Left renal cortex interstitium (tissue), 4 donors: ENCODE measurements around the gene TNIP1. TPM values are rescaled to one million over a fixed set of nuclear protein-coding genes. Genes with fewer than 3 reads are reported as not detected.

Source experiments
- DNase-seq, 4 donors: peaks; one replicate each; pipeline ENCODE4 v3.0.0-alpha.2; 2013; ENCODE audit warnings: low read depth in 4 of 4, low spot score in 2 of 4, missing footprints in 1 of 4
- polyA plus RNA-seq, 4 donors: library from polyadenylated mRNA; unstranded; fragments of 120-200 nt; gene quantifications; one replicate each; pipeline ENCODE4 v1.2.1, GENCODE V29; 2013; ENCODE audit not compliant: insufficient read length in 4 of 4

Gene TNIP1
- polyA plus RNA-seq, 4 donors, result 68.0 to 77.5 (median 72.7) TPM

- no peak for DNase-seq
These were observed 4.7 kb upstream of the TNIP1 start for GRCh38 chr5:151085517-151086041.

DNA sequence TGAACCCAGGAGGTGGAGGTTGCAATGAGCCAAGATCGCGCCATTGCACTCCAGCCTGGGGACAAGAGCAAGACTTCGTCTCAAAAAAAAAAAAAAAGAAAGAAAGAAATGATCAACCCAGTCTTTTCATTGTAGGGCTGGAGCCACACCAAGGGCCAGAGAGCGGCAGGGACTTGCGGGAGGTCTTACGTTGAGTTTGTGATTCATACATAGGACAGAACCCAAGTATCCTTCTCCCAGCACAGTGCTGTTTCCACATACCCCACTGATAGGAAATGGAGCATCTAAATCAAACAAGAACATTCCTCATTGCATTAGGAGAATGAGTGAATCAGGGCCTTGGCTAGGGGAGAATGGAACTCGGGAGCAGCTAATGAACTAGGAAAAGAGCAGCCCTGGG, 3.5 kb upstream of the TNIP1 start:
- DNase-seq, result no peak

- DNase-seq, result no peak
These were observed 2.3 kb upstream of the TNIP1 start for GRCh38 chr5:151083081-151083676.

- no peak for DNase-seq
These were observed 1.6 kb upstream of the TNIP1 start for GRCh38 chr5:151082282-151082902.

GRCh38 chr5:151081431-151082281, 822 bp upstream of the TNIP1 start:
- DNase-seq, result peak in 3 of 4 donors; percentile 73 to 76 (median 75)

- no peak for DNase-seq
These were observed 809 bp downstream of the TNIP1 start for GRCh38 chr5:151079838-151080612.

- DNase-seq, result no peak
These were observed 2.2 kb downstream of the TNIP1 start for GRCh38 chr5:151078490-151079262.

DNA sequence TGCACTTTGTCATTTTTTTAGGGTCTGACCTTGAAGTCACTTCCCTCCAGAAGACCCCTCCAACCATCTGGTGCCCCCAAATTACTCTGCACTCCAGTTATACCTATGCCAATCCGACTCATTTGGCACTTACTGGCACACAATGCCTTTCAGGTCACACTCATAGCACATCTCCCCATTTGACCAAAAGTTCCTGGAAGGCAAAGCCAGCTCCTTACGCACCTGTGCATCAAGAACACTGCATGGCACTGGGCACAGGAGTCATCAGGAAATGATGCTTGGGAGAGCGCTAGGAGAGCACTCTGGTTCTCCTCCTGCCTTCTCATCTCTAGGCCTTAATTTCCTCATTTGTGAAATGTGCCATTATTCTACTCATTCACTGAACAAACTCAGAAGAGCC, 2.9 kb downstream of the TNIP1 start:
- no peak for DNase-seq

GRCh38 chr5:151077419-151077818, 3.4 kb downstream of the TNIP1 start:
- DNase-seq, result no peak

DNA sequence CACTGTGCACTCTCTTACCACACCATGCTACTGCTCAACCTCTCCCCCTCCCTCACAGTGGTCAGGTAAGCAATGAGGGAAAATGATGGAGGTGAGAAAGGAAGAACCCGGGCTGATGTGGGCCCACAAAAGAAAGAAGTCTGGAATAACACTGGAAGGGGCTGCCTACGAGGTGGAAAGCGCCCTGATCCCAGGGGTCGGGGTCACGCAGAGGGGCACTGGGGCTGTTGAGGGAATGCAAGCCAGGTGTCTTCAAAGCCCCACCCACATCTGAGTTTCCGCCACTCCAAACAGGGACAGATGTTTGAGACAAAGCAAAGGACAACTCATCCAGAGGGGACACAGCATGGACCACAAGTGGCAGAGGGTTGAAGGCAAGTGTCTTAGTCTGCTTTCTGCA, 4.2 kb downstream of the TNIP1 start:
- DNase-seq, result no peak

DNA sequence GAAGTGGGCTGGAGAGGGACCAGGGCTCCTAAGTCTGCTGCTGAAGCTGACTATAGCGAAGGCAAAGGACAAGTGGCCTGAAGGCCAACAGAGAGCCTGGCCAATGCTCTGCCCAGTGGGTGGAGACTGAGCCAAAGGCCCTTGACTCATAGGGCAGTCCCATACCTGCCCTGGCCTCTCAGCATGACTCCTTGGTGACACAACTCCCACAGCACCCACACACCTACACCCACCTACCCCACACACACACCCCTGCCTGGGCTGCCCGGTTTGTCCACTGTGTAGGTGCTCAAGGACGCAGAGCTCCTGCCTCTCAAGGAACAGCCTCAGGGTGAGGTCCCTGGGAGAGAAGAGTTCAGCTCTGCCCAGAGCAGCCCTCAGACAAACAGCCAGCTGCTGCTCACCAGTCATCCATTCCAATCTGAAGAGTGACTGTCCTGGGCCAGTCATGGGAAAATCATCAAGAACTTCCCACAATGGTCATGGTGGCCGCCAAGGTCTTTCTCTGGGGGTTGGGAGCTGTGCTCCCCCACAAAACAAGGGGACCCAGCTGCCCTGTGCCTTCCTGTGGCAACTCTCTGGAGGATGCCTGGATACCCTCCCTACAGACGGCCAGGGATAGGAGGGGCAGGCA, 5.0 kb downstream of the TNIP1 start:
- no peak for DNase-seq

DNA sequence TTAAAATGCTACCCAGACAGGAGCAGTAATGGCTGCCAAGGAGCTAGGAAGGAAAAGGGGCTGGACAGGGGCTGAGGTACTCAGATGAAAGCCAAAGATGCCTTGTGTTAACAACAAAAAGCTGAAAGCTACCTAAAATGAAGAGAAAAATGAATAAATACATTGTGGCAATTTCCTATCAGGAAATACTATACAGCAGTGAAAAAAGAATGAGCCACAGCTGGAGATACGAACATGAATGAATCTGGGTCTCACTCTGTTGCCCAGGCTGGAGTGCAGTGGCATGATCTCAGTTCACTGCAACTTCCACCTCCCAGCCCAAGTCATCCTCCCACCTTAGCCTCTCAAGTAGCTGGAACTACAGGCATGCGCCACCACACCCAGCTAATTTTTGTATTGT, 6.3 kb downstream of the TNIP1 start:
- DNase-seq, result no peak

DNA sequence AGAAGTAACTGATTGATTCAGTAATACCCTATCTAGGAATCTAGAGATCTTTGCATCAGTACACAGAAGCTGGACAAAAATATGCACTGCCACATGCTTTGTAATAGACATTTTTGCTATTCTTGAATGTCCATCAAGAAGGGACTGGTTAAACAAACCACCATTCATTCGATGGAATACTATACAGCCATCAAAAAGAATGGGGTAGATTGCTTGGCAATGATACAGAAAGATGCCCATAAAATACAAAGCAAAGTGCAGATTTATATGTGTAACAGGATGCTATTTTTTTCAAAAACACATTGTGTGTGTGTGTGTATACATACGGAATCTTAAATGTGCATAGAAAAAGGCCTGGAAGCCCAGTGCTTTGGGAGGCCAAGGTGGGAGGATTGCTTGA, 7.6 kb downstream of the TNIP1 start:
- no peak for DNase-seq

DNA sequence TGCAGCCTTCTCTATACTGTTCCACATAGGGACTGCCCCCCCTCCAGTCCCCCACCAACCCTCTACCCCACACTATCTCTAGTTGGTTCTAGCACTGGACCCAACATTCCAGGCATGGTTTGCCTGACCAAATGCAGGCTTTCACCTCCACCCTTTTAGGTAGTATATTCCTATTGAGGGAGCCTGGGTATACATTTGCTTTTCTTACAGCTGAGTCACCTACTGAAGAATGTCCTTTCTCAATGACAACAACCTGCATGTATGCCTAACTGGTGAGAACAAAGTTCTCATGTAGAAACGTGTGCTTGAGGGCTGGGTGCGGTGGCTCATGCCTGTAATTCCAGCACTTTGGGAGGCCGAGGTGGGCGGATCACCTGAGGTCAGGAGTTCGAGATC, 8.2 kb downstream of the TNIP1 start:
- DNase-seq, result no peak

DNA sequence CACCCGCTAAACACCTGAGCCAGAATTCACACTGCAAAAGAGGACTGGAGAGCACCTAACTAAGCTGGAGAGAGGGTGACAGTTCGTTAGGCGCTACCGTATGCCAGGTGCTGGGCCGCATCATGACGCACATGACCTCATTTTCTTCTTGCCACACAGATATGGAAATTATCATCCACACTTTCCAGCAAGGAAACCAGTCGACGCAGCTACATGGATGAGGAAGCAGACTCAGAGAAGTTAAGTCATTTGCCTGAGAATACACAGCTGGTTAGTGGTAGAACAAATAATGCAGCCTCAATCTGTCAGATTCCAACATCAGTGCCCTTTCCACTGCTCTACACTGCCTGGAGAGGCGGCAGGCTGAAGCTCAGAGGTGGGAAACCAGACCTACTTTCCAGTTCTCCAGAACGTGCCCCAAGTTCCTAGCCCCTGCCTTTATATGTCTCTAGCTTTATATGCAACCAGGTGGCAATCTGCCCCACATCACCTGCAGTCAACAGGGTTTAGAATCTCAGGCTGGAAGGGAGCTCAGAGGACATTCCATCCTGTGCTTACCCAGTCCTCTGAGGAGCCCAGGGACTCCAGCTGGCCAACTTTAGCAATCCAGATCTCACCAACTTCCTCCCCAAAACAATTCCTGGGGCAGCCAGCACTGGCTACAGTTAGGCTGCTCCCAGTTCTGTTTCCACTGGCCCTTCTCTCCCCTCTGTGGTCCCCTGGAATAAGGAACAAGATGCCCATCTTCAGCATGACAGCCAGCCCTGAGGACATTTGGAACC, 8.8 kb downstream of the TNIP1 start:
- DNase-seq, result no peak

DNA sequence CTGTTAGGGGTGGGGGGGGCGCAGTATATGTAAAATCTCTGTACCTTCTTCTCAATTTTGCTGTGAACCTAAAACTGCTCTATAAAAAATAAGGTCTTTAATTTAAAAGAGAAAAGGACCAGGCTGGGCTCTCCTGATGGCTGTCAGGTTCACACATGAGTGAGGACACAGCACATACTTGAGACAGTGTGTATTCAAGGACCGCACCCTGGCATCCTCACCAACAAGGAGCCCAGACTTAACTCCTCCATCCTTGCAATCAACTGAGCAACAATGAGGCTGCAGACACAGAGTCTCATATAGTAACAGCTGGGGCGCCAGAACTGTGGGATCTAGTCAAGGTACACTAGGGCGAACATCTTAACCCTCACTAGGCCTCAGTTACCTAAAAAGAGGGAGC, 9.8 kb downstream of the TNIP1 start:
- no peak for DNase-seq

GRCh38 chr5:151070449-151070848, 10.4 kb downstream of the TNIP1 start:
- DNase-seq, result no peak

GRCh38 chr5:151068433-151069197, 12.2 kb downstream of the TNIP1 start:
- no peak for DNase-seq
